HL-60 (cell line): ENCODE results near the gene ITIH3.

Experiments
- POLR2AphosphoS5 ChIP-seq: IDR thresholded peaks from 2 replicates; pipeline ENCODE4 v1.6.1; 2012; ENCODE audit warnings: low read depth
- TF ChIP-seq, protein P1 (sequence below): IDR thresholded peaks from one replicate; pipeline ENCODE4 v1.5.1; 2011; ENCODE audit warnings: low read length, control low read depth, inconsistent platforms; ENCODE audit not compliant: insufficient read depth
- TF ChIP-seq, protein P2 (sequence below): IDR thresholded peaks from 2 replicates; pipeline ENCODE4 v1.6.1; 2012; ENCODE audit warnings: low read depth; ENCODE audit not compliant: insufficient replicate concordance

DNA sequence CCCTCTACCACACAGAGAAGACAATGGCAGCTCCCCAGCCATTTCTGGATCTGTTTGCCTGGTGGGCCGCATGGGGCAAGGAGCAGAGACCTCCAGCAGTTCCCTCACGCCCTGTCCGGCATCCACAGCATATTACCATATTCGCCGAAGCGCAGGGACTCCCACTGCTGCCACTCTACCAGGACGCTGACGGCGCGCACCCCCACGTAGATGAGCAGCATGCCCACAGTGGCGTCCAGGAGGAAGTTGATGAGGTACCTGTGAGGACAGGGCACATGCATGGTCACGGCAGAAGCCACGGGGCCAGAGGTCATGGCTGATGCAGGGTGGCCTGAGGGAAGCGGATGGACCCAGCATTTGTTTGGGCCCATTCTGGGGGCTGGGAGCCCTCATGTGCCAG lies 55.1 kb downstream of the ITIH3 start:
- TF ChIP-seq, protein P1, sequence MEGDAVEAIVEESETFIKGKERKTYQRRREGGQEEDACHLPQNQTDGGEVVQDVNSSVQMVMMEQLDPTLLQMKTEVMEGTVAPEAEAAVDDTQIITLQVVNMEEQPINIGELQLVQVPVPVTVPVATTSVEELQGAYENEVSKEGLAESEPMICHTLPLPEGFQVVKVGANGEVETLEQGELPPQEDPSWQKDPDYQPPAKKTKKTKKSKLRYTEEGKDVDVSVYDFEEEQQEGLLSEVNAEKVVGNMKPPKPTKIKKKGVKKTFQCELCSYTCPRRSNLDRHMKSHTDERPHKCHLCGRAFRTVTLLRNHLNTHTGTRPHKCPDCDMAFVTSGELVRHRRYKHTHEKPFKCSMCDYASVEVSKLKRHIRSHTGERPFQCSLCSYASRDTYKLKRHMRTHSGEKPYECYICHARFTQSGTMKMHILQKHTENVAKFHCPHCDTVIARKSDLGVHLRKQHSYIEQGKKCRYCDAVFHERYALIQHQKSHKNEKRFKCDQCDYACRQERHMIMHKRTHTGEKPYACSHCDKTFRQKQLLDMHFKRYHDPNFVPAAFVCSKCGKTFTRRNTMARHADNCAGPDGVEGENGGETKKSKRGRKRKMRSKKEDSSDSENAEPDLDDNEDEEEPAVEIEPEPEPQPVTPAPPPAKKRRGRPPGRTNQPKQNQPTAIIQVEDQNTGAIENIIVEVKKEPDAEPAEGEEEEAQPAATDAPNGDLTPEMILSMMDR, result no peak
- TF ChIP-seq, protein P2, sequence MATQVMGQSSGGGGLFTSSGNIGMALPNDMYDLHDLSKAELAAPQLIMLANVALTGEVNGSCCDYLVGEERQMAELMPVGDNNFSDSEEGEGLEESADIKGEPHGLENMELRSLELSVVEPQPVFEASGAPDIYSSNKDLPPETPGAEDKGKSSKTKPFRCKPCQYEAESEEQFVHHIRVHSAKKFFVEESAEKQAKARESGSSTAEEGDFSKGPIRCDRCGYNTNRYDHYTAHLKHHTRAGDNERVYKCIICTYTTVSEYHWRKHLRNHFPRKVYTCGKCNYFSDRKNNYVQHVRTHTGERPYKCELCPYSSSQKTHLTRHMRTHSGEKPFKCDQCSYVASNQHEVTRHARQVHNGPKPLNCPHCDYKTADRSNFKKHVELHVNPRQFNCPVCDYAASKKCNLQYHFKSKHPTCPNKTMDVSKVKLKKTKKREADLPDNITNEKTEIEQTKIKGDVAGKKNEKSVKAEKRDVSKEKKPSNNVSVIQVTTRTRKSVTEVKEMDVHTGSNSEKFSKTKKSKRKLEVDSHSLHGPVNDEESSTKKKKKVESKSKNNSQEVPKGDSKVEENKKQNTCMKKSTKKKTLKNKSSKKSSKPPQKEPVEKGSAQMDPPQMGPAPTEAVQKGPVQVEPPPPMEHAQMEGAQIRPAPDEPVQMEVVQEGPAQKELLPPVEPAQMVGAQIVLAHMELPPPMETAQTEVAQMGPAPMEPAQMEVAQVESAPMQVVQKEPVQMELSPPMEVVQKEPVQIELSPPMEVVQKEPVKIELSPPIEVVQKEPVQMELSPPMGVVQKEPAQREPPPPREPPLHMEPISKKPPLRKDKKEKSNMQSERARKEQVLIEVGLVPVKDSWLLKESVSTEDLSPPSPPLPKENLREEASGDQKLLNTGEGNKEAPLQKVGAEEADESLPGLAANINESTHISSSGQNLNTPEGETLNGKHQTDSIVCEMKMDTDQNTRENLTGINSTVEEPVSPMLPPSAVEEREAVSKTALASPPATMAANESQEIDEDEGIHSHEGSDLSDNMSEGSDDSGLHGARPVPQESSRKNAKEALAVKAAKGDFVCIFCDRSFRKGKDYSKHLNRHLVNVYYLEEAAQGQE, result no peak
- TF ChIP-seq POLR2AphosphoS5, result no peak
